GM12878 (cell line): ENCODE data around the gene GM2A. TPM values are rescaled to one million over a fixed set of nuclear protein-coding genes. Genes with fewer than 3 reads are reported as not detected.

Experiments used
- ATAC-seq: fragments of 200-7000 bp; cut with Tn5 transposase; 3 replicates; pipeline ENCODE4 v1.9.1; 2020; ENCODE audit warnings: mild to moderate bottlenecking, moderate library complexity
- BruUV-seq: library from RNA; stranded (reverse); fragments of 400-500 nt; replicated peaks from 2 replicates; lab custom pipeline; 2021; lab: Mats Ljungman, UMichigan
- CTCF ChIA-PET: fragments of 300-600 bp; sonication (Branson Sonifier 250); formaldehyde crosslinking; extraction: SDS; loops from one replicate; lab custom pipeline; 2021; ENCODE audit warnings: inconsistent platforms; lab: Yijun Ruan, JAX
- POLR2A ChIA-PET: fragments of 350-600 bp; formaldehyde crosslinking; extraction: SDS; loops from one replicate; lab custom pipeline; 2021; ENCODE audit warnings: inconsistent platforms; lab: Charles Lee
- RAD21 ChIA-PET: fragments of 300-600 bp; sonication (Branson Sonifier 250); formaldehyde crosslinking; loops from one replicate; lab custom pipeline; 2023; ENCODE audit warnings: antibody characterized with exemption; ENCODE audit not compliant: unreplicated experiment; lab: Charles Lee
- SMC1A ChIA-PET: fragments of 300-600 bp; sonication (Branson Sonifier 250); formaldehyde crosslinking; loops from one replicate; lab custom pipeline; 2023; ENCODE audit not compliant: unreplicated experiment, uncharacterized antibody; lab: Charles Lee
- DNase-seq: peaks from one replicate; pipeline ENCODE4 v3.0.0-alpha.2; 2011; ENCODE audit warnings: low read depth, low spot score
- FAIRE-seq: peaks from 3 replicates; lab custom pipeline; 2011; peaks lifted over from hg19 to GRCh38; lab: Jason Lieb, UNC
- H2AFZ ChIP-seq: 2 replicates; pipeline ENCODE4 v1.6.0; 2011; ENCODE audit warnings: low read depth, low read length, control low read depth; ENCODE audit not compliant: control insufficient read depth
- H3K27ac ChIP-seq: 2 replicates; pipeline ENCODE4 v1.5.1; 2011; ENCODE audit warnings: control low read depth; ENCODE audit not compliant: control insufficient read depth, insufficient read depth
- H3K27me3 ChIP-seq, 2 experiments: replicated peaks in 1 of 2; 2 replicates each; pipeline versions ENCODE4 v1.6.0 to v1.6.1; 2011; ENCODE audit warnings: low read length in 1 of 2; ENCODE audit not compliant: control insufficient read depth in 2 of 2, insufficient read depth in 2 of 2
- H3K36me3 ChIP-seq, 2 experiments: 2 replicates each; pipeline ENCODE4 v1.5.1; 2011; ENCODE audit warnings: low read length in 1 of 2; ENCODE audit not compliant: control insufficient read depth in 2 of 2, insufficient read depth in 2 of 2
- H3K4me1 ChIP-seq: 2 replicates; pipeline ENCODE4 v1.6.1; 2011; ENCODE audit warnings: mild to moderate bottlenecking, low read length, moderate library complexity, mixed read lengths; ENCODE audit not compliant: control insufficient read depth, insufficient read depth
- H3K4me2 ChIP-seq: 2 replicates; pipeline ENCODE4 v1.6.0; 2011; ENCODE audit warnings: control low read depth; ENCODE audit not compliant: control insufficient read depth, insufficient read depth
- H3K4me3 ChIP-seq: fragments of 200-600 bp; sonication (generic); 2 replicates; pipeline ENCODE4 v1.5.1; 2016
- H3K79me2 ChIP-seq: 2 replicates; pipeline ENCODE4 v1.6.0; 2011; ENCODE audit warnings: low read length; ENCODE audit not compliant: control insufficient read depth, insufficient read depth
- H3K9ac ChIP-seq: 2 replicates; pipeline ENCODE4 v1.8.0; 2011; ENCODE audit warnings: low read length, control low read depth, mixed read lengths; ENCODE audit not compliant: control insufficient read depth, insufficient read depth
- H3K9me3 ChIP-seq: replicated peaks from 3 replicates; pipeline ENCODE4 v1.5.1; 2011; ENCODE audit warnings: mild to moderate bottlenecking, low read length; ENCODE audit not compliant: control insufficient read depth, insufficient read depth
- H4K20me1 ChIP-seq: 2 replicates; pipeline ENCODE4 v1.6.0; 2011; ENCODE audit not compliant: control insufficient read depth, insufficient read depth
- EGR1 ChIP-seq, 2 experiments: IDR thresholded peaks; 1 replicate in 1 of 2; 2 replicates in 1 of 2; pipeline ENCODE4 v1.6.1; 2011 to 2012; ENCODE audit warnings: low read depth in 2 of 2, low read length in 2 of 2, borderline replicate concordance in 1 of 2, mild to moderate bottlenecking in 1 of 2, moderate library complexity in 1 of 2
- POLR2A ChIP-seq: IDR thresholded peaks from 2 replicates; pipeline ENCODE4 v1.6.1; 2011; ENCODE audit warnings: low read depth, mild to moderate bottlenecking, low read length
- SMAD5 ChIP-seq: IDR thresholded peaks from 2 replicates; pipeline ENCODE4 v1.6.1; 2016; ENCODE audit warnings: antibody characterized with exemption, low read depth
- SUZ12 ChIP-seq: fragments of 200-600 bp; sonication (generic); IDR thresholded peaks from one replicate; pipeline ENCODE4 v1.6.1; 2018; ENCODE audit warnings: antibody characterized with exemption, mild to moderate bottlenecking; ENCODE audit not compliant: unreplicated experiment
- WGBS: methylation state at CpG from one replicate; pipeline ENCODE4 v1.1.6; 2016; ENCODE audit warnings: low lambda C conversion rate; ENCODE audit not compliant: insufficient replicate concordance, insufficient coverage; ENCODE audit errors: missing lambda C conversion rate; 5-methylcytosine and 5-hydroxymethylcytosine counted together
- in situ Hi-C: fragments of 300-500 bp; cut with MboI; formaldehyde crosslinking; loops from 9 replicates; pipeline ENCODE4 v1.14.3; 2018; ENCODE audit warnings: mixed read lengths
- intact Hi-C: fragments of 100-400 bp; cut with micrococcal nuclease; formaldehyde crosslinking; loops from one replicate; pipeline ENCODE4 v1.14.2; 2022; ENCODE audit not compliant: unreplicated experiment
- polyA plus RNA-seq, 11 experiments: library from polyadenylated mRNA; depleted of rRNA in 4 of 11; unstranded in 6 of 11; stranded (reverse) in 5 of 11; fragments of >200 nt; fragmentation: Nextera tagmentation in 4 of 11; fragmentation: Illumina TruSeq in 1 of 11; extraction: Ambion mirVana in 4 of 11; extraction: Trizol in 1 of 11; gene quantifications; 1 replicate in 1 of 11; 2 replicates in 10 of 11; pipeline versions ENCODE4 v1.2.1 to v1.2.3, GENCODE V29; 2011 to 2016; ENCODE audit warnings: inconsistent platforms in 2 of 11, missing spikeins in 2 of 11, low read depth in 1 of 11
- total RNA-seq, 4 experiments: library from RNA; depleted of rRNA in 3 of 4; stranded (reverse); fragments of >200 nt in 3 of 4; fragmentation: Illumina TruSeq in 1 of 4; extraction: Trizol in 1 of 4; gene quantifications; 2 replicates each; pipeline versions ENCODE4 v1.2.1 to v1.2.3, GENCODE V29; 2013 to 2021

The GM2A gene
- total and polyA plus RNA-seq, 10 of the 15 experiments (the other 5 are each of a cell fraction or from before 2014, with no cell fraction given): 33.6 to 106 (median 68.2) TPM

DNA sequence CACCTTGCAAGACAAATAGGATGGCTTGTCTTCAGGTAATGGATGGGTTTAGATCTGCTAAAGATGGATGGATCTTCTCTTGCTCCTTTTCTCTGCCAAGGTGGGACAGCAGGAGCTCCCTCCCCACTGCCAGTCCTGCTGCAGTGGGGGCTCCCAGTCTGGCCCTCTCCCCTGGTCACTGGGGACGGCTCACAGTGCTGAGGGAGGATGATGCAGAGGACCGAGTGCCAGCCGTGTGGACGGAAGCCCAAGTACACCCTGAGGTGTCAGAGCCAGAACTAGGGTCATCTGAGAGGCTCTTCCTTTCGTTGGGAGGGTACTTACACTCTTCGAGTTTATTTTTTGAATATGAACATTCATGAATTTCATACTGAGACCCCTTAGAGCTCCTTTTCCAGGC lies 34.8 kb upstream of the GM2A start:
- ATAC-seq (no peak), FAIRE-seq (no peak), DNase-seq (no peak)
- Histone ChIP-seq H3K36me3 (peaks cover 2 to 7% of the 10 kb centered on the region in 2 experiments; a peak in 2 of 4 replicates), H3K9ac (peak overlapping the region; percentile 0; the same call in 1 of the 2 replicates), H4K20me1 (no peaks in the 10 kb centered on the region), H3K4me1 (peaks cover 46% of the 10 kb centered on the region), H3K4me2 (peak overlapping the region; percentile 24), H3K9me3 (no peaks in the 10 kb centered on the region), H3K27ac (peak overlapping the region; percentile 39), H2AFZ (no peak overlapping the region), H3K79me2 (peaks cover 89% of the 10 kb centered on the region), H3K4me3 (peak overlapping the region; percentile 44; the same call in 1 of the 2 replicates), H3K27me3 (no peaks in the 10 kb centered on the region)
- intact Hi-C loops: no loop called here
- CTCF ChIA-PET: interaction anchor here (0.6 to 17.0 kb wide), 9 partner anchors 11 to 103 kb away, joined by 3 to 293 read pairs (median 7); partner anchors contain the start of gene GM2A
- SMC1A ChIA-PET: interaction anchor here (1.0 to 18.6 kb wide), 7 partner anchors 9 to 93 kb away, joined by 3 to 325 read pairs (median 12); partner anchors contain the start of gene GM2A
- no TSS peak for BruUV-seq
- in situ Hi-C loops: no loop called here
- 0 out of 2 replicates have a peak, but pooled peaks have one; percentile 25 for TF ChIP-seq POLR2A
- TF ChIP-seq EGR1 (IDR thresholded peaks at IDR 0.05; ENCODE audit: borderline replicate concordance in 1 of 2, low read depth in 2 of 2, low read length in 2 of 2): no peak
- POLR2A ChIA-PET: interaction anchor here (1.2 to 17.1 kb wide), 3 partner anchors 19 to 52 kb away, joined by 3 to 290 read pairs (median 3); no protein-coding TSS in a partner anchor
- RAD21 ChIA-PET: interaction anchor here (0.8 to 7.8 kb wide), 6 partner anchors 19 to 92 kb away, joined by 4 to 95 read pairs (median 5); partner anchors contain the start of gene GM2A
- WGBS: 76% methylated on average over 6 of the region's 6 CpGs

DNA sequence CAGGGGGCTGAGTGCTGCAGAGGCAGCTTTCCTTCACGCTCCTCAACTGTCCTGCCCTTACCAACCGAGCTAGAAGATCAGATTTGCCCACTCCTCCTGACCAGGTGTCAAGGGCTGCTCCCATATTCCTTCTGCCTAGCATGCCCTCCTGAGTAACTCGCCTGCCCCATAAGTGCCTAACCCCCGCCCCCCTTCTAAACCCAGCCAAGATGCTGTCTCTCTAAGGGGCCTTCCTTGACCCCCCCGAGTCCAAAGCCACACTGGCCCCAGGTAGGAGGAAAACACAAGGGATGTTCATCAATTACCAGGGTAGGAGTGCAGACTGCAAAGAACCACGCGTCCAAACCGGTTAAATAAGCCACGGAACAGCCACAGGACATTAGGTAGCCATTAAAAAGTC lies 33.8 kb upstream of the GM2A start:
- Histone ChIP-seq H3K4me1 (peaks cover 44% of the 10 kb centered on the region), H3K4me3 (no peak overlapping the region), H3K79me2 (peaks cover 92% of the 10 kb centered on the region), H3K4me2 (peak overlapping the region; percentile 24), H3K36me3 (peaks cover 2 to 7% of the 10 kb centered on the region in 2 experiments; a peak in 2 of 4 replicates), H3K9me3 (no peaks in the 10 kb centered on the region), H3K27me3 (no peaks in the 10 kb centered on the region), H4K20me1 (no peaks in the 10 kb centered on the region), H2AFZ (no peak overlapping the region), H3K27ac (no peak overlapping the region), H3K9ac (no peak overlapping the region)
- POLR2A ChIA-PET: interaction anchor here (1.0 to 17.1 kb wide), 5 partner anchors 19 to 90 kb away, joined by 3 to 290 read pairs (median 3); partner anchors contain the start of gene GM2A
- 0 out of 2 replicates have a peak, but pooled peaks have one; percentile 23 for TF ChIP-seq SMAD5
- TF ChIP-seq SUZ12: no peak
- ATAC-seq (no peak), DNase-seq (no peak), FAIRE-seq (no peak)
- 85% methylated on average over 9 of the region's 9 CpGs for WGBS
- RAD21 ChIA-PET: interaction anchor here (0.8 to 7.8 kb wide), 7 partner anchors 20 to 93 kb away, joined by 4 to 95 read pairs (median 4); partner anchors contain the start of gene GM2A
- SMC1A ChIA-PET: interaction anchor here (0.5 to 18.6 kb wide), 8 partner anchors 10 to 247 kb away, joined by 3 to 325 read pairs (median 10); partner anchors contain the start of gene GM2A
- intact Hi-C loops: no loop called here
- CTCF ChIA-PET: interaction anchor here (0.5 to 17.0 kb wide), 10 partner anchors 10 to 229 kb away, joined by 3 to 293 read pairs (median 8); partner anchors contain the start of gene GM2A
- no TSS peak for BruUV-seq
- in situ Hi-C loops: no loop called here
